K562 (cell line): Measurements from ENCODE around the gene ENTPD6. TPM values are rescaled to one million over a fixed set of nuclear protein-coding genes. Genes with fewer than 3 reads are reported as not detected.

Experiments
- CBFA2T2 ChIP-seq: fragments of 450-650 bp; conservative IDR thresholded peaks from 2 replicates; pipeline ENCODE4 v1.6.1; 2017; ENCODE audit warnings: mild to moderate bottlenecking
- CBFA2T3 ChIP-seq: fragments of 450-650 bp; IDR thresholded peaks from 2 replicates; pipeline ENCODE4 v1.6.1; 2017
- CREB1 ChIP-seq, 2 experiments: sonication (generic) in 1 of 2; formaldehyde crosslinking in 1 of 2; IDR thresholded peaks; 2 replicates each; pipeline versions ENCODE4 v1.6.1 to v1.8.0; 2012 to 2022; ENCODE audit warnings: inconsistent platforms in 1 of 2, mild to moderate bottlenecking in 1 of 2, missing genetic modification reagents in 1 of 2, moderate library complexity in 1 of 2
- EP300 ChIP-seq: IDR thresholded peaks from 2 replicates; pipeline ENCODE4 v1.6.1; 2012; ENCODE audit warnings: low read length, improper control_type of control experiment
- FOXJ2 ChIP-seq: fragments of 200-800 bp; sonication (Bioruptor generic); IDR thresholded peaks from 2 replicates; pipeline ENCODE4 v1.6.1; 2016; ENCODE audit warnings: missing genetic modification characterization, missing compliant biosample characterization
- HDAC8 ChIP-seq: fragments of 450-650 bp; IDR thresholded peaks from 2 replicates; pipeline ENCODE4 v1.6.1; 2016; ENCODE audit warnings: mild to moderate bottlenecking, missing genetic modification characterization, moderate library complexity, missing compliant biosample characterization
- HES1 ChIP-seq: fragments of 450-650 bp; IDR thresholded peaks from 2 replicates; pipeline ENCODE4 v1.6.1; 2016; ENCODE audit warnings: low read depth, mild to moderate bottlenecking, moderate library complexity
- HMG20B ChIP-seq: fragments of 250-450 bp; sonication (Bioruptor Pico); IDR thresholded peaks from 2 replicates; pipeline ENCODE4 v1.5.0; 2021; ENCODE audit warnings: mild to moderate bottlenecking
- HNRNPUL1 ChIP-seq: fragments of 200-400 bp; formaldehyde crosslinking; IDR thresholded peaks from 2 replicates; pipeline ENCODE4 v1.6.1; 2017; ENCODE audit warnings: low read length
- HOXB6 ChIP-seq: fragments of 250-450 bp; sonication (Bioruptor Pico); IDR thresholded peaks from 2 replicates; pipeline ENCODE4 v1.5.1; 2022; ENCODE audit warnings: mild to moderate bottlenecking, borderline replicate concordance
- IFI16 ChIP-seq: fragments of 250-450 bp; sonication (Bioruptor Pico); IDR thresholded peaks from 2 replicates; pipeline ENCODE4 v2.1.2; 2022; ENCODE audit warnings: mild to moderate bottlenecking, inconsistent platforms
- ILK ChIP-seq: fragments of 450-650 bp; IDR thresholded peaks from 2 replicates; pipeline ENCODE4 v1.6.1; 2016; ENCODE audit warnings: missing genetic modification characterization, low read depth, mild to moderate bottlenecking, missing compliant biosample characterization, moderate library complexity, borderline replicate concordance
- MAX ChIP-seq: sonication (generic); formaldehyde crosslinking; IDR thresholded peaks from 2 replicates; pipeline ENCODE4 v1.9.0; 2022; ENCODE audit warnings: mild to moderate bottlenecking, missing genetic modification reagents
- MAZ ChIP-seq, 2 experiments: fragments of 450-650 bp in 1 of 2; sonication (generic) in 1 of 2; formaldehyde crosslinking; IDR thresholded peaks in 1 of 2; conservative IDR thresholded peaks in 1 of 2; 2 replicates each; pipeline versions ENCODE4 v1.4.0 to v1.5.0; 2020; ENCODE audit warnings: mild to moderate bottlenecking in 1 of 2, missing genetic modification reagents in 1 of 2
- NCOA4 ChIP-seq: fragments of 450-650 bp; IDR thresholded peaks from 2 replicates; pipeline ENCODE4 v1.6.1; 2018; ENCODE audit warnings: mild to moderate bottlenecking; ENCODE audit not compliant: partially characterized antibody
- NFIC ChIP-seq: fragments of 450-650 bp; IDR thresholded peaks from 2 replicates; pipeline ENCODE4 v1.6.1; 2017; ENCODE audit warnings: mild to moderate bottlenecking, inconsistent platforms
- NR1H2 ChIP-seq: sonication (generic); formaldehyde crosslinking; IDR thresholded peaks from 2 replicates; pipeline ENCODE4 v1.4.0; 2020; ENCODE audit warnings: mild to moderate bottlenecking, missing genetic modification reagents
- RCOR1 ChIP-seq, 2 experiments: IDR thresholded peaks; 2 replicates each; pipeline ENCODE4 v1.6.1; 2012; ENCODE audit warnings: low read depth in 2 of 2, low read length in 2 of 2, borderline replicate concordance in 1 of 2, improper control_type of control experiment in 1 of 2
- SETDB1 ChIP-seq: IDR thresholded peaks from one replicate; pipeline ENCODE4 v1.6.1; 2012; ENCODE audit warnings: low read length, control low read depth, inconsistent platforms
- STAG1 ChIP-seq: sonication (generic); formaldehyde crosslinking; IDR thresholded peaks from 2 replicates; pipeline ENCODE4 v1.5.0; 2020; ENCODE audit warnings: missing genetic modification reagents, borderline replicate concordance
- TBL1XR1 ChIP-seq, 2 experiments: IDR thresholded peaks; 2 replicates each; pipeline ENCODE4 v1.6.1; 2012; ENCODE audit warnings: improper control_type of control experiment in 2 of 2, low read length in 2 of 2, mild to moderate bottlenecking in 1 of 2
- TEAD1 ChIP-seq, 2 experiments: fragments of 450-650 bp in 1 of 2; sonication (generic) in 1 of 2; formaldehyde crosslinking; IDR thresholded peaks; 2 replicates each; pipeline versions ENCODE4 v1.4.0 to v1.8.0; 2020 to 2022; ENCODE audit warnings: mild to moderate bottlenecking in 2 of 2, missing genetic modification reagents in 1 of 2
- U2AF2 ChIP-seq: fragments of 200-400 bp; formaldehyde crosslinking; optimal IDR thresholded peaks from 2 replicates; pipeline ENCODE3; 2017; ENCODE audit warnings: low read depth, mild to moderate bottlenecking, low read length
- USF1 ChIP-seq: sonication (generic); formaldehyde crosslinking; IDR thresholded peaks from 2 replicates; pipeline ENCODE4 v1.9.0; 2022; ENCODE audit warnings: mild to moderate bottlenecking, missing genetic modification reagents
- USF2 ChIP-seq: sonication (generic); formaldehyde crosslinking; IDR thresholded peaks from 2 replicates; pipeline ENCODE4 v1.5.0; 2020; ENCODE audit warnings: missing genetic modification reagents
- ZBTB7A ChIP-seq: IDR thresholded peaks from 2 replicates; pipeline ENCODE4 v1.6.1; 2011; ENCODE audit warnings: low read depth, mild to moderate bottlenecking, low read length, moderate library complexity, borderline replicate concordance; ENCODE audit not compliant: control insufficient read depth
- ZC3H11A ChIP-seq: IDR thresholded peaks from 2 replicates; pipeline ENCODE4 v1.6.1; 2012; ENCODE audit warnings: low read depth, low read length, improper control_type of control experiment
- ZEB2 ChIP-seq: fragments of 450-650 bp; IDR thresholded peaks from 2 replicates; pipeline ENCODE4 v1.6.1; 2016
- ZFX ChIP-seq: sonication (generic); formaldehyde crosslinking; IDR thresholded peaks from 2 replicates; pipeline ENCODE4 v1.8.0; 2022; ENCODE audit warnings: mild to moderate bottlenecking, missing genetic modification reagents, moderate library complexity
- ZNF133 ChIP-seq: fragments of 250-450 bp; sonication (Bioruptor Pico); IDR thresholded peaks from 2 replicates; pipeline ENCODE4 v1.4.0; 2020; ENCODE audit warnings: mild to moderate bottlenecking
- polyA plus RNA-seq, 8 experiments: library from polyadenylated mRNA; depleted of rRNA in 4 of 8; stranded (reverse) in 5 of 8; unstranded in 3 of 8; fragments of >200 nt; fragmentation: Nextera tagmentation in 2 of 8; fragmentation: Illumina TruSeq in 1 of 8; extraction: Ambion mirVana in 2 of 8; extraction: Trizol in 1 of 8; gene quantifications; 2 replicates each; pipeline versions ENCODE4 v1.2.1 to v1.2.3, GENCODE V29; 2011 to 2014; ENCODE audit warnings: inconsistent platforms in 1 of 8, missing spikeins in 1 of 8
- total RNA-seq, 7 experiments: library from RNA; depleted of rRNA in 6 of 7; stranded (reverse); fragments of >200 nt in 6 of 7; fragmentation: Illumina TruSeq in 2 of 7; extraction: Trizol in 2 of 7; gene quantifications; 2 replicates each; pipeline versions ENCODE4 v1.2.1 to v1.2.3, GENCODE V29; 2011 to 2021; ENCODE audit warnings: low replicate concordance in 1 of 7

Gene ENTPD6
- total and polyA plus RNA-seq, 9 of the 15 experiments (the other 6 are each of a cell fraction or from before 2014, with no cell fraction given) = 0.82 to 36.8 (median 22.4) TPM

GRCh38 chr20:25223179-25223661 lies 27.7 kb downstream of the ENTPD6 start (continued):
- TF ChIP-seq ILK (tag) (no peak), SETDB1 (no peak), MAX (CRISPR knock-in tag) (0 out of 2 replicates have a peak, but pooled peaks have one; percentile 15), USF2 (CRISPR knock-in tag) (no peak), CBFA2T2 (peak; percentile 60), STAG1 (no peak), HOXB6 (CRISPR knock-in tag) (no peak), MAZ (CRISPR knock-in tag; conservative IDR thresholded peaks at IDR 0.05 in 1 of 2, IDR thresholded peaks at IDR 0.05 in 1 of 2) (peak; percentile 12 to 40; a peak in 1 of 4 replicates), ZNF133 (CRISPR knock-in tag) (no peak), USF1 (no peak), TEAD1 (CRISPR knock-in tag; IDR thresholded peaks at IDR 0.05) (no peak), ZEB2 (peak; percentile 53; the same call in 1 of the 2 replicates), ZBTB7A (peak; percentile 29; the same call in 1 of the 2 replicates), CBFA2T3 (peak; percentile 70), HNRNPUL1 (no peak), EP300 (peak; percentile 50; the same call in 1 of the 2 replicates), ZC3H11A (no peak), TBL1XR1 (IDR thresholded peaks at IDR 0.05; ENCODE audit: low read length in 2 of 2) (no peak), NR1H2 (CRISPR knock-in tag) (no peak), HES1 (no peak), CREB1 (IDR thresholded peaks at IDR 0.05) (no peak), CREB1 (CRISPR knock-in tag; IDR thresholded peaks at IDR 0.05) (no peak), FOXJ2 (tag) (no peak), HMG20B (CRISPR knock-in tag) (no peak), NFIC (no peak; the same call in 1 of the 2 replicates), IFI16 (CRISPR knock-in tag) (no peak), ZFX (CRISPR knock-in tag) (0 out of 2 replicates have a peak, but pooled peaks have one; percentile 24), HDAC8 (tag) (no peak), RCOR1 (IDR thresholded peaks at IDR 0.05; ENCODE audit: borderline replicate concordance in 1 of 2, low read depth in 2 of 2, low read length in 2 of 2) (peak in 1 of 2 experiments; percentile 66; a peak in 2 of 4 replicates), U2AF2 (no peak), NCOA4 (no peak)
